ENCODE measurements around the gene MS4A3.
"Not testable (repeated sequence)": the region's sequence is repeated elsewhere in the genome, so short reads cannot be mapped to it uniquely, and the experiment has no call there.

Gene MS4A3

GRCh38 chr11:60095477-60096120, 39.1 kb downstream of the MS4A3 start:
- no peak for DNase-seq (ENCODE audit: low spot score)

GRCh38 chr11:60097189-60097588, 40.7 kb downstream of the MS4A3 start:
- no peak for DNase-seq (ENCODE audit: low spot score)

- no peak for DNase-seq (ENCODE audit: low spot score)
Observed at GRCh38 chr11:60098508-60098907, 42.0 kb downstream of the MS4A3 start.

GRCh38 chr11:60100516-60100915, 44.1 kb downstream of the MS4A3 start:
- DNase-seq (ENCODE audit: low spot score), result no peak

- DNase-seq (ENCODE audit: low spot score), result not testable (repeated sequence)
Observed at GRCh38 chr11:60101368-60101767, 44.9 kb downstream of the MS4A3 start.

GRCh38 chr11:60104471-60105115, 48.1 kb downstream of the MS4A3 start:
- not testable (repeated sequence) for DNase-seq (ENCODE audit: low spot score)

GRCh38 chr11:60108631-60109030, 52.2 kb downstream of the MS4A3 start:
- not testable (repeated sequence) for DNase-seq (ENCODE audit: low spot score)

GRCh38 chr11:60111793-60112192, 55.3 kb downstream of the MS4A3 start:
- DNase-seq (ENCODE audit: low spot score), result no peak

- DNase-seq (ENCODE audit: low spot score), result no peak
Observed at GRCh38 chr11:60116996-60117790, 60.7 kb downstream of the MS4A3 start.

- DNase-seq (ENCODE audit: low spot score), result no peak
Observed at GRCh38 chr11:60118338-60118737, 61.9 kb downstream of the MS4A3 start.

GRCh38 chr11:60119710-60120109, 63.2 kb downstream of the MS4A3 start:
- no peak for DNase-seq (ENCODE audit: low spot score)

All from hepatic stellate cell (primary cell).